Caki2 (cell line): ENCODE results near the gene TMEM8B. TPM values are rescaled to one million over a fixed set of nuclear protein-coding genes. Genes with fewer than 3 reads are reported as not detected.

Source experiments
- DNase-seq: peaks from one replicate; pipeline ENCODE4 v3.0.0-alpha.2; 2015; ENCODE audit warnings: low read depth
- in situ Hi-C: cut with HindIII; loops from 2 replicates; pipeline ENCODE4 v1.10.0; 2016; ENCODE audit warnings: low sequenced_read_pairs, low pct_unique_long_range_greater_than_20kb, mixed read lengths
- total RNA-seq: library from RNA; depleted of rRNA; stranded (reverse); fragments of >200 nt; shearing (Covaris generic); gene quantifications from 2 replicates; pipeline ENCODE4 v1.2.3, GENCODE V29; 2014; ENCODE audit warnings: low replicate concordance

Gene TMEM8B
- total RNA-seq, 1 experiment from 2014 or later, result 1.5 TPM

DNA sequence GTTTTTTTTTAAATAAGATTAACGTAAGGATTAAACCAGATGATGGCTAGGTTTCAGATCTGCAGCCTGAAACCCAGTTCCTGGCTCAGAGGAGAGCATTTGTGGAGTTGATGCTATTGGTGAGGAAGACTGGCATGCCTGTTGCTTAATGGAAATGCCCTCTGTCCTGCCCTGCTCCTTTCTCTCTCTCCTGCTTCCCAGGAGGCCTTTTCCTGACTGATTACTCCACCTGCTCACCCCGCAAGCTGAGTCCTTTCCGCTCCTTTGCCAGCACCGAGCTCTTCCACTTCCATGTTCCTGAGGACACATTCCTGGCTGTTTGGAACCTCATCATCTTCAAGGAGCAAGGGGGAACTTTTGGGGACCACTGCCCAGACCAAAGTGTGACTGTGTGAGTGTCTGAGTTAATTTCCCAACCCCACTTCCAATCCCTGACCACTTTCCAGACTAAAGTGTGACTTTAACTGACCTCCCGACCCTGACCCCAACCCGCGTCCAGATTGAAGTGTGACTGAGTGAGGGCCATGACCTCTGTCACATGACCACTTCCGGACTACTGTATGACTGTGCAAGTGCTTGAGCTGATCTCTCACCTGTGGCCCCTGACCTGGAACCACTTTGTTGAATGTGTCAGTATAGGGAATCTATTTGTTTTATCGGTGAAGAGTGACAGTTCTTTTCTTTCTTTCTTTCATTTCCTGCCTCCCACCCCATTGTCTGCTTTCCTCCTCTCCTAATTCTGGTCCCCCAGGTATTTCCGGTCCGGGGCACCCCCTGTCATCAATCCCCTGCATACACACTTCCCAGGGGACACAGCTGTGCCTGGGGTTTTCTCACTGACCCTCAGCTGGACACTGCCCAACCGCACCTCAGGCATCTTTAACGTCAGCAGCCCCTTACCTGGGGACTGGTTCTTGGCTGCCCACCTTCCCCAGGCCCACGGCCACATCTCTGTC is 5.5 kb downstream of the TMEM8B start:
- no peak for DNase-seq
- in situ Hi-C loops, result no loop called here

DNA sequence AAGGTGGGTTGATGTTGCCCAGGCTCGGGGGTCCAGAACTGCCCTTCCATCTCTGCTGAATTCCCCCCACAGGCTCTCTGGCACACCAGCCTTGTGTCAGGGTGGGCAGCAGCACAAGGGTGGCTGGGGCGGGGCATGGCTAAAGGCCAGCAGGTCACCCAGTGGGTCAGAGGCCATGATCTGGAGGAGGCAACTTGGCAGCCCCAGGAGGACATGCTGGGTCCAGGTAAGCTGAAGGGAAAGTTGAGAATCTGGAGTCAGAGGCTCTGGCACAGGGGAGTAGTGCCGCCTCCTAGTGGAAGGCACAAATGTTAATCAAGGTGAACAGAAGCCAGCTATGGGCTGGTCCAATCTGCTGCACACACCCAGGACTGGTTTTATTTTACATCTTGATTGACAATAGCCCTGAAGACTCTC is 6.2 kb downstream of the TMEM8B start:
- DNase-seq, result no peak
- in situ Hi-C loops, result no loop called here

DNA sequence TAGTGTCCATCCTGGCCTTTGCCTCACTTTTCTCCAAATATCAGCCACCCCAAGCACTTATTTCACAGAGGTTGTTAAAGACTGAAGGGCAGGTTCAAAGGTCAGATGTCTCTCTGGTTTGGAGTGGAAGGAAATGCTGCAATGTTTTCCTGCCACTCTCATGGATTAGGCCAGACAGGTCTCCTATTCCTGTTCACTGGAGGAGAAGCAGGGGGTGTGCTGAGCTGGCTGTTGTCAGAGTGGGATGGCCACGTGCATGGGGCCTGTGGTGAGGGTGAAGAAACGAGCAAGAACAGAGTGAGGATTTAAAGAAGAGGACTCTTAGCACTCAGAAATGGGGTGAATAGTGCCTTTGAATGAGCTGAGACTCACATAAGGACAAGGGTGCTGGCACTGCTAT is 6.7 kb downstream of the TMEM8B start:
- DNase-seq, result no peak
- in situ Hi-C loops, result no loop called here

DNA sequence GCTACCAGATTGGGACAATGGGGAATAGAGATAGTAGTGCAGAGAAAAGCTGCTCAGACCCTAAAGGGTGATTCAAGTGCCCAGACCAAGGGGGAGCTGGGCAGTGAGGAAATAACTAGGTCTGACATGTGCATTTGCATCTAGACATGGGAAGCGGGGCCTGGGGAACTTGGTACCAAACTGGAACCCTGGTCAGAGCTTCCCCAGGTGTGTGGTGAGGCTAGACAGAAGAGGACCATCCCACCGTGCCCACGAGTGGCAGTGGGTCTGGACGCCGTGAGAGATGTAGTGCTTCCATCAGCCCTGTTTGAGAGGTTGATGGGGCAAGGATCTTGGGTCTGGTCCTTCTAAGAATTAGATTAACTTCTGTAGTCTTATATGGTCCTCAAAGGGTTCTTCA is 7.6 kb downstream of the TMEM8B start:
- in situ Hi-C loops, result no loop called here
- DNase-seq, result no peak

DNA sequence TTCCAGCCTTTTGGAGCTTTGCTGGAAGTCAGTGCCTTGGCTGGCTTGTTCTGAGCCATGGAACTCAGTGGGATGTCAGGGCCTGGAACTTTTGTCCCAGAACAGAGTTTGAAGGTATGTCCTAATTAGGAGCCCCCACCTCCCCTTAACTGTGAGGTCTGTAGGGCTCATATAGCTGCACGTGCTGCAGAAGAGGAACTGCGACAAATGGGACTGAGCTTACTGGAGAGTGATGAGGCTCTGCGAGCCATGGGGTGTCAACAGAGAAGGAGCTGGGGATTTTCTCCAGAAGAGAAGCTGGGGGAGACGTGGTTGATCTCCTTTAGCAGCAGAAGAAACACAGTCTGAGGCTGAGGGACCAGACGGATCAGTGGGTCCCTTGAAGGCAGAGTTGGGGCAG is 10.9 kb downstream of the TMEM8B start:
- DNase-seq, result no peak
- in situ Hi-C loops, result no loop called here

DNA sequence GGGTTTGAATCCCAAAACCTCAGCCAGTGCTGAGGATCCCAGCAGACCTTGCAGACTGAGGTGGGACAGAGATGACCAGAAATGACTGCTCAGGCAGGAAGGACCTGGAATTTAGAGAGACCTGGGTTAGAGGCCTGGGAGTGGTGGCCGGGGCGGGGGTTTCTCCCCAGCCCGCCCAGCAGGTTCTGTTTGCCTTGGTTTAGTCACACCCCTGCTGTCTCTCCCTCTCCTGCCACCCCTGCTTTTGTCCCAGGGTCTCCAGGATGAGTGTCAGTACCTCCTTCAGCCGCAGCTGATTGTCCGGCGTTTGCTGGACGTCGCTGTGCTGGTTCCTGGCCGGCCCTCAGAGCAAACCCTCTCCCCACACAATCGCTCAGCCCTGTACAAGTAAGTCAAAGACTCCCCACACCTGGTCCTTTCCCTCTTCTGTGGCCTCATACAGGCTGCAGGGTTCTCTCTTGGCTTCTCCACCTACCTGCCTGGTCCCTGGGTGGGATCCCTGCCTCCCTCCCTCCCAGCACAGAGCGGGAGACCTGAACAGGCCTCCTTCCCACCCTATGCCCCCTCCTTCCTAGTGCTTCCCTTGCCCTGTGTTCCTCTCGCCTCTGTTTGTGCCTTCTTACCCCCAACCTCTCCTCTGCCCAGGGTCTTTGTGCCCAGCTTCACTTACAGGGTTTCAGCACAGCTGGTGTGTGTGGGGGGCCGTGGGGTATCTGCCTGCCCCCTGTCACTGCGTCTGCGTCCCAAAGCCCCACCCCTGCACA is 12.0 kb downstream of the TMEM8B start:
- in situ Hi-C loops, result no loop called here
- DNase-seq, result no peak

DNA sequence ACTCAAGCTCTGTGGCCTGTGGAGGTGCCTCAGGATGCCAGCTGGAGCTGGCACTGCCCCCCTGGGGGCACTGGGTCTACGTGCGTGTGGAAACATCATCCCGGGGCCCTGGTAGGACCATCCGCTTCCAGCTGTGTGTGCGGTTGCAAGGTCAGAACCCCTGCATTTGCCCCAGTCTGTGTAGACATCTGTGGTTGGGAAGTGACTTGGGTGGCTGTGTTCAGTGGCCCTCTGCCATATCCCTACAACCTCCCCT is 12.5 kb downstream of the TMEM8B start:
- in situ Hi-C loops, result no loop called here
- no peak for DNase-seq

DNA sequence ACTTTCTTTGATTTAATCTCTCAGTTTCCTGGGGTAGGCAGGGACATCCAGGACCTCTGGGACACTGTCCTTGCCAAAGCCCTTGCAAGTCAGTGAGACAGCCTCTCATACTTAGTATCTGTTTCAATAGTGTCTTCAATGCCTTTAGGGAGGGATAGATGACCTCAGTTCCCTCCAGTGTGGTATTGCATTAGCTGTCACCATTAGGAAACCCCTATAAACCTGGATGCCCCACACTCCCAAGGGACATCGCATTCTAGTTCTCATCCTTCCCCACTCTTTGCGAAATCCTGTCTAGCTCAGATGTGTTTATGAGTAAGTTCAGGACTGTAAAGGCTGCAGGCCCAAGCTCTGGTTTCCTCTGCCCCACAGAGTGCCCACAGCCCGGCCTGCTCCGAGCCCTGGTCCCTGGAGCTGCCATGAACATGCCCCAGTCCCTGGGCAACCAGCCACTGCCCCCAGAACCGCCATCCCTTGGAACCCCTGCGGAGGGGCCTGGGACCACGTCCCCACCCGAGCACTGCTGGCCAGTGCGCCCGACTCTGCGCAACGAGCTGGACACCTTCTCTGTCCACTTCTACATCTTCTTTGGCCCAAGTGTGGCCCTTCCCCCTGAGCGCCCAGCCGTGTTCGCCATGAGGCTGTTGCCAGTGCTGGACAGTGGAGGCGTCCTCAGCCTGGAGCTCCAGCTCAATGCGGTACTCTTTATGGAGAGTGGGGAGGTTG is 13.2 kb downstream of the TMEM8B start:
- in situ Hi-C loops, result no loop called here
- DNase-seq, result no peak

DNA sequence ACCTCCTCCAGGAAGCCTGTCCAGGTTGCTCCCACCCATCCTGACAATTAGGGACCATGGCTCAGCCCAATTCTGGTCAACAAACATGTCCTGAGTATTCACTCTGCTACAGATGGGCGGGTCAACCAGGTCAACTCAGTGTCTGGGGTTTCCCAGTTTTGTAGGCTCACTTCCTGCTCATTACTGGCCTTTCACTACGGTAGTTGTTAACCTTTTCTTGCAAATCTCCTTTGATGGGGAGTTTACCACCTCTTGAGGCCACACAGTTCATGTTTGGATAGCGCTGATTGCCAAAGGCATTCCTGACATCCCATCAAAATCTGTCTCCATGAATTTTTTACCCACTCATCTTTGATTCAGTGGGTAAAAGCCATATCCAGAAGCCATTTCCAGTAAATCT is 13.8 kb downstream of the TMEM8B start:
- DNase-seq, result no peak
- in situ Hi-C loops, result no loop called here

DNA sequence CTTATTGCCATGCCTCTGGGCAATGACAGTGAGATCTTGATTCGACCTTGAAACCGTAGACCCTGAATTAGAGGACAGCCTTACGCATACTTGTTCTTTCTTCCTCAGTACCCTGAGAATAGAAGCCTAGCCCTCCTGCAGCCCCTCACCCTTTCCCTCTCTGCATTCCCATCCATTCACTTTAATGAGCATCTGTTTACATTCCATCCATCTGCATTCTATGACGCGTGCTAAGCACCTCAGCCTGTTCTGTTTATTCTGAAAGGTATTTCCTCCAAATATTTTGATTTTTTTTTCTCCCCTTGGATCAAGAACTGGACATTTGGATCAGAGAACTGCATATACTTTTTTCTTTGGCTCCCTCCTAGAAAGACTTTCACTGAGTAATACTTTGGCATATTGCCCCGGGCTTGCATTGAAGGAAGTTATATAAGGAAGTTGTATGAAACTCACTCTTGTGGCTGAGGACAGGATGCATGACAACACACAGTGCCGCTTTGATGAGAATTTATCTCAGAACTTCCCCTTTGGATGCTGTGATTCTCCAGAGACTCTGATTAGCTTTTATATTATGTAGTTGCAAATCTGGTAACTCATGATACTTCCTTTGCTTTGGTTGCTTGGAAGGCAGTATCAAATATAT is 15.7 kb downstream of the TMEM8B start:
- DNase-seq, result peak; percentile 31
- in situ Hi-C loops, result no loop called here

DNA sequence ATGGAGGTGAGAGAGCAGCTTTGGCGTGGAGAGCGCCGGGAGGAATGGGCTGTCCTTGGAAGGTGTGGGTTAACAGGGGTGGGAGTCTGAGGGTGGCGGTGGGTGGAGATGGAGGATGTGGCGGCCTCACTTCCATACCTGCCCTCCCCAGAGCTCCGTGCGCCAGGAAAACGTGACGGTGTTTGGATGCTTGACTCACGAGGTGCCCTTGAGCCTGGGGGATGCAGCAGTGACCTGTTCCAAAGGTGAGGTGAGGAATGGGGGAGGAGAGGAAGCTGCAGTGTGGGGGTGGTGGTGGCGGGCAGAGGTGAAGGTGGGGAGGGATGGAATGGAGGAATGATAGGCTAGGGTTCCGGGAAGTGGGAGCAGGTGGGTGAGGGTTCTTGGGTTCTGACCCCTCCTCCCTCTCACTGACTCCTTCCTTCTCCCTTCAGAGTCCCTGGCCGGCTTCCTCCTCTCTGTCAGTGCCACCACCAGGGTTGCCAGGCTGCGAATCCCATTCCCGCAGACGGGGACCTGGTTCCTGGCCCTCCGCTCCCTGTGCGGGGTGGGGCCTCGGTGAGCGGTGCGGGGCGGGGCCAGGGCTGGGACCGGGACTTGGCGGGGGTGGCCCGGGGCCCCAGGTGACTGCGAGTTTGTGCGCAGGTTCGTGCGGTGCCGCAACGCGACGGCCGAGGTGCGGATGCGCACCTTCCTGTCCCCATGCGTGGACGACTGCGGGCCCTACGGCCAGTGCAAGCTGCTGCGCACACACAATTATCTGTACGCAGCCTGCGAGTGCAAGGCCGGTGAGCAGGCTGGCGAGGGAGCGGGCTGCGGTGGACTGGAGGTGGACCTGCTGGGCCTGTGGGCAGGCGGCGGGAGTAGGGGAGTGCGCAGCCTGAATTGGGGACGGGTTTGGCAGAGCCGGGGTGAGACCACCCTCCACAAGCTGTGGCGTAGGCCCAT is 17.1 kb downstream of the TMEM8B start:
- no peak for DNase-seq
- in situ Hi-C loops, result no loop called here

DNA sequence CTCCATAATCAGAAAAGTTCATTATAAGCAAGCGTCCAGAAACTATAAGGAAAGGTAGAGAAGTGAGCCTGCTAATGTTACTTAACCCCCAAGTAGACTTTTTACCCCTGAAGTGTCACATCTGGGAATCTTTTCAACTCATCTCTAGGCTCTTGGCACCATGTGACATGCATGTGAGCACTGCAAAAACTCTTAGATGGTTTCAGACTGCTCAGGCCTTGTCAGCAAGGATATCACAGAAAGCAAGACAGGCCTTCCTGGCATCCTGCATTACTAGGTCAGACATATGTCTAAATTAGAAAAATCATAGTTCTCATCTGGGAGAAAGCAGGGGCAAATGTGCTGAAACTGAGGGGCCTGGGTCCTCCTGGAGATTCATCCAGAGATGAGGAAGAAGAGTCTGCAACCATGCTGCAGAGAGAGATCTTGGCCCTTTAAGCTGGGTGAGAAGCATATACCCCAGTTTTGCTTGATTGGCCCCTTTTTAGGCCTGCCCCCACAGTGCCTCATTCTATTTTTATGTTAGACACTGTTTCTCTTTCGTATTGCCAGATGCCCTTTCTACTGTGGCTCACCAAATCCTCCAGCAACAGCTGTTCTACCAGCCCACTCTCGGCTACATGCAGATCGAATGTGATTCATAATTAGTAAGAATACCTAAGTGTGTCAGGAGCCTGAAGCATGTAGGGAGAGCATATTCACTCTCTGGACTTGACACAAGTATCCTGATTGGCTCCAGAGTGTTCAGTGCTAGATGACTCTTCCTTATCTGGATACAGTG is 19.0 kb downstream of the TMEM8B start:
- no peak for DNase-seq
- in situ Hi-C loops, result no loop called here

DNA sequence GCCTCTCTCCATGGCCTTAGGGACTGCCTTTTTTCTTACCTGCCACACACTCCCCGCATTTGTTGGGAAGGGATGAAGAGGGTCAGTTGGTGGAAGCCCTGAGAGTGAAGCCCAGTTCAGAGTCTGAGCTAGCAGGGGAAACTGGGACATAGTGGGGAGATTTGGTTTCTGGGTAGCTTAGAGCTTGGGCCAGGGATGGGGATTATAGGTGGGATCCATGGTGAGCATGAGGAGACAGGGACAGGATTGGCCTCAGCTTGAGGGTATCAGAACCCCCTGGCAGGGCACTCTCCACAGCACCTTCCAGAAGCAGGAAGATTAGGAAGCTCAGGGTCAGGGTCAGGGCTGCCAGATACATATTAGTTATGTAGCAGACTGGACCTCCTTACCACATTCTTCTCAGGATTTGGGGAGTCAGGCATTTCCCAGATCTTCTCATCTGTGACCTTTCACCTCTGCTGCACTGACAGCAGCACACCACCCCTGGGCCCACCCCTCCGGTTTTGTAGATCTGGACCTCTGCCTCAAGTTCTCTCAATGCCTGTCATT is 23.3 kb downstream of the TMEM8B start:
- in situ Hi-C loops, result no loop called here
- DNase-seq, result no peak

DNA sequence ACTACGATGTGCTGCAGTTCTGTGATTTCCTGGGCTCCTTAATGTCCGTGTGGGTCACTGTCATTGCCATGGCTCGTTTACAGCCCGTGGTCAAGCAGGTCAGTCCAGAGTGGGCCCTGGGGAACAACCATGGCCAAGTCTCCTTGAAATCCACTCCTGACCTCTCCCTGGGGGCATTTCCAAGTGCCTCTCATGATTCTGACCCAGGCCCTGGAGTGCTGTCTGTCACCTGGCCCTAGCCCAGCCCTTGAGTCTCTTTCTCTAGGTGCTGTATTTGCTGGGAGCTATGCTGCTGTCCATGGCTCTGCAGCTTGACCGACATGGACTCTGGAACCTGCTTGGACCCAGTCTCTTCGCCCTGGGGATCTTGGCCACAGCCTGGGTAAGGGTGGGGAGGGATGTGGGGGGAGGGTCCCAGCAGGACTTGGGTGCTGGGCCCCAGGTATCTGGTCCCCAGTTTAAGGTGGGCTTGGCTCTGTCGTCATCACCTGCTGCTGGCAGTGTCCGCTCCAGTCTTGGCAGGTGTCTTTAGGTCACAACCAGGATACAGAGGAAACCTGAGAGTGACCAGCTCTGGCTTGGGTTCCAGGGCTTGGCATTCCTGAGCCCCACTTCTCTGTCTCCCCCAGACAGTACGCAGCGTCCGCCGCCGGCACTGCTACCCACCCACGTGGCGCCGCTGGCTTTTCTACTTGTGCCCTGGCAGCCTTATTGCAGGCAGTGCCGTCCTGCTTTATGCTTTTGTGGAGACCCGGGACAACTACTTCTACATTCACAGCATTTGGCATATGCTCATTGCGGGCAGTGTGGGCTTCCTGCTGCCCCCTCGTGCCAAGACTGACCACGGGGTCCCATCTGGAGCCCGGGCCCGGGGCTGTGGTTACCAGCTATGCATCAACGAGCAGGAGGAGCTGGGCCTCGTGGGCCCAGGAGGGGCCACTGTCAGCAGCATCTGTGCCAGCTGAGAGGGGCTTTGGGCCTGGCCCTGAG is 24.1 kb downstream of the TMEM8B start:
- no peak for DNase-seq

DNA sequence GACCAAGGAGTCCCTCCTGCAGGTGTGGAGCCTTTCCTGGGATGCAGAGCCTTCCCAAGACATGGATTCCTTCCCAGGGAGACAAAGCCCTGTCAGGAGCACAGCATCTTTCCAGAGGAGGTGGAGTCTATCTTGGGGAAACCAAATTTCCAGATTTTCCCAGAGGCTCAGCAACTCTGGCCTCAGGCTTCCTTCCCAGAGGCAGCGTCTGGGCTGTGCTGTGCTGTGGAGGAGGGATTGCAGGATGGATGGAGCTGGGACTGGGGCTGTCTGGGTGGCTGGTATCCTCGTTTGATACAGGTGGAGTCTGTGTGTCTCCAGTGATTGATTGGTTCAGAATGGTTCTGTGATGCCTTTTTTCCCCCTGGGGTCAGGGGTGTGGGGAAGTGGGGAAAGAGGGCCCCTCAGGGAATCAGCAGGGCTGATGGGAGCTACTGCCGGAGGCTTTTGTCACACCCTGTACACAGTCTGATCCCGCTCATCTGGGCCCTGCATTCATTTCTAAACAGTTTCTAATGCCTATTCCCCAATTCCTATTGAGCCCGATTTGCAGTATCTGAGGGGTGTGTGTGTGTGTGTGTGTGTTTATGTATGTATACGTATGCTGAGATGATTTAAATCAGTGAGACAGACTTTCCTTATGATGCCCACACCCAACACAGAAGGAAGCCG is 25.2 kb downstream of the TMEM8B start:
- in situ Hi-C loops, result no loop called here

More for the DNA sequence above, 24.1 kb downstream of the TMEM8B start:
- in situ Hi-C loops, result no loop called here

More for the DNA sequence above, 25.2 kb downstream of the TMEM8B start:
- DNase-seq, result no peak
